ENCODE measurements around the gene ITGAL.

GRCh38 chr16:30456302-30456701, 16.2 kb upstream of the ITGAL start:
- TF ChIP-seq CTCF (conservative IDR thresholded peaks at IDR 0.05; ENCODE audit: low read length) = no peak
- no peak for TF ChIP-seq EZH2phosphoT487 (IDR thresholded peaks at IDR 0.05; ENCODE audit: borderline replicate concordance, low read depth, low read length)

All from OCI-LY7 (cell line).